ENCODE results near the gene FHOD3.

DNA sequence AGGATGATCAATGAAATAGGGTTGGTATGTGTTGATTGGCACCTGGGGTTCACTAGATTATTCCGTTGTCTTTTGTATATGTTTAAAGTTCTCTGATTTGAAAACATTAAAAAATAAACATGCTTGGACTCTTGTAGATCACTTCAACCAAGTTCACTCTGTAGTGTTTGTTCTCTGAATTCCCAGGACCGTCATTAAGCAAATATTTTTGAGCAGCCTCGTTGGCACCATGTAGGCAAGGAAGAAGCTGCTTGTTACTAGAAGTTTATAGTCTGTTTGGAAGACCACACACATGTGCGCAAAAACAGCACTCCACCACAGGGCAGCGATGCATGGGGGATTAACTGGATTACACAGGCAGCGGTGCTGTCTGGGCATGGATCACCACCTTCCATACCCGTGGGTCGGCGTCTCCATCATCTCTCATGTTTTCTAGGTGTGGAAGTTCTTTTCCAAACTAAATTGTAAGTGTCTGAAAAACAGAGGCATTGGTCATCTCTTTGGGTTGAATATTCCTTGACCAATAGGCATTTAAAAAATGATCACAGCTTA, 212.2 kb downstream of the FHOD3 start:
- no peak for TF ChIP-seq CTCF (conservative IDR thresholded peaks at IDR 0.05; ENCODE audit: low read length)
- TF ChIP-seq EZH2phosphoT487 (IDR thresholded peaks at IDR 0.05; ENCODE audit: borderline replicate concordance) = no peak
